Mammary epithelial cell (primary cell): ENCODE data around the gene PRKCZ.

Experiments
- EZH2 ChIP-seq: IDR thresholded peaks from 2 replicates; pipeline ENCODE4 v1.6.1; 2012; ENCODE audit warnings: low read length, inconsistent platforms, borderline replicate concordance
- TF ChIP-seq, protein P1 (sequence below), 2 donors: IDR thresholded peaks in 1 of 2; conservative IDR thresholded peaks in 1 of 2; 2 replicates each; pipeline ENCODE4 v1.5.1; 2011 to 2012; ENCODE audit warnings: inconsistent platforms in 2 of 2, low read length in 2 of 2, mild to moderate bottlenecking in 2 of 2, control low read depth in 1 of 2, low read depth in 1 of 2; ENCODE audit not compliant: insufficient read depth in 1 of 2; ENCODE audit errors: extremely low read depth in 1 of 2

DNA sequence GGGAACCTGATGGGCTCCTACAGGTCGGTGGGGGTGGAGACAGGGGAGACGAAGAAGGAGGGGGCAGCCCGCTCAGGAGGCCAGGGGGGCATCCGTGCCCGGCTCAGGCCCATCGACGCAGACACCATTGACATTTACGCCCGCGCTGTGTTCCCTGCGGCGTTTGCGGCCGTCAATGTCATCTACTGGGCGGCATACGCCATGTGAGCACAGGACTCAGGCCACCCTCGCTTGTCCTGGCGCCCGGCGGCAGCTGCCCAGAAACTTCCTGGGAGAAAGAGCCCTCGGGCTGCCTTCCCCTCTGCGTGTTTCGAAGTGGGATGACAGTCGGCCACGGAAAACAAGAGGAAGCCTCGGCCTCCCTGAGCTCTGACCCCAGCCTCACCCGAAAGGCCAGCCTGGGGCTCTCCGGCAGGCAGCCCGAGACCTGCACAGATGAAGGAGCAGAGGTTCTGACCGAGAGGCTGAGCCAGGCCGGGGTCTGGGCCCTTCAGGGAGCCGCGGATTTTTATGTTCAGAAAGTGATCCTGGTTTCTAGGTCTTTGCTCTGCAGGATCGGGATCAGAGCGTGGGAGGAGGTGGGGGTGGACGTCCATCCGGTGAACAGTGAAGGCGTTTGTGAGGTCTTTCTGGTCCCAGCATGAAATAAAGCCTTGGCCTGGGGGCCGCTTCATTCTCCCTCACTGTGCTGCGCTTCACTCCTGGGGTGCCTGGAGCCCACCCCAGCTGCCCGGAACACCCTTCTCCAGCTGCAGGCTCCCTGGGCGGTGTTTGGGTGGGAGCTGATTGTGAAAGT is 19.9 kb upstream of the PRKCZ start:
- TF ChIP-seq EZH2 = no peak
- TF ChIP-seq, protein P1, sequence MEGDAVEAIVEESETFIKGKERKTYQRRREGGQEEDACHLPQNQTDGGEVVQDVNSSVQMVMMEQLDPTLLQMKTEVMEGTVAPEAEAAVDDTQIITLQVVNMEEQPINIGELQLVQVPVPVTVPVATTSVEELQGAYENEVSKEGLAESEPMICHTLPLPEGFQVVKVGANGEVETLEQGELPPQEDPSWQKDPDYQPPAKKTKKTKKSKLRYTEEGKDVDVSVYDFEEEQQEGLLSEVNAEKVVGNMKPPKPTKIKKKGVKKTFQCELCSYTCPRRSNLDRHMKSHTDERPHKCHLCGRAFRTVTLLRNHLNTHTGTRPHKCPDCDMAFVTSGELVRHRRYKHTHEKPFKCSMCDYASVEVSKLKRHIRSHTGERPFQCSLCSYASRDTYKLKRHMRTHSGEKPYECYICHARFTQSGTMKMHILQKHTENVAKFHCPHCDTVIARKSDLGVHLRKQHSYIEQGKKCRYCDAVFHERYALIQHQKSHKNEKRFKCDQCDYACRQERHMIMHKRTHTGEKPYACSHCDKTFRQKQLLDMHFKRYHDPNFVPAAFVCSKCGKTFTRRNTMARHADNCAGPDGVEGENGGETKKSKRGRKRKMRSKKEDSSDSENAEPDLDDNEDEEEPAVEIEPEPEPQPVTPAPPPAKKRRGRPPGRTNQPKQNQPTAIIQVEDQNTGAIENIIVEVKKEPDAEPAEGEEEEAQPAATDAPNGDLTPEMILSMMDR (conservative IDR thresholded peaks at IDR 0.05 in 1 of 2, IDR thresholded peaks at IDR 0.05 in 1 of 2; ENCODE audit: extremely low read depth in 1 of 2, insufficient read depth in 1 of 2, low read depth in 1 of 2, low read length in 2 of 2) = no peak
